Left kidney (tissue), 2 donors: ENCODE results near the gene DYNLT1. TPM values are rescaled to one million over a fixed set of nuclear protein-coding genes. Genes with fewer than 3 reads are reported as not detected.

ENCODE experiments used
- DNase-seq: peaks from one replicate; pipeline ENCODE4 v3.0.0-alpha.2; 2013
- polyA plus RNA-seq: library from polyadenylated mRNA; unstranded; fragments of 120-200 nt; gene quantifications from one replicate; pipeline ENCODE4 v1.2.1, GENCODE V29; 2013; ENCODE audit not compliant: insufficient read length

DYNLT1 gene
- polyA plus RNA-seq, 1 donor = 163 TPM

DNA sequence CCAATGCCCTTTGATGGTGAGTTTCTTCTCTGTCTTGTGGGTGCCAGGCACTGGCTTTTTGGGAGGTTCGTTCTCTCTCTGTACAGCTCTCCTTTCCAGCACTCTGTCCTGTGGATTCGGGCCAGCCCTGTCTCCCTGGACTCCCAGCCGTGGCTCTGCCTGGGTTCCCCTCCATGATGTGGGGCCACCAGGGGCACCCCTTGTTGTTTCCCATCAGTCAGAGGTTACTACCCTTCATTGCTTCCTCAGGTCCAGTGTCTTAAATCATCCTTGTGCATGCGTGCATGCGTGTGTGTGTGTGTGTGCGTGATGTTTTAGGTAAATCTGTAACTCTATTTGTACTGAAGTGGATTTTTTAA, 40.5 kb downstream of the DYNLT1 start:
- DNase-seq = no peak

- DNase-seq = no peak
Measured at GRCh38 chr6:158603261-158604047, 41.1 kb downstream of the DYNLT1 start.

DNA sequence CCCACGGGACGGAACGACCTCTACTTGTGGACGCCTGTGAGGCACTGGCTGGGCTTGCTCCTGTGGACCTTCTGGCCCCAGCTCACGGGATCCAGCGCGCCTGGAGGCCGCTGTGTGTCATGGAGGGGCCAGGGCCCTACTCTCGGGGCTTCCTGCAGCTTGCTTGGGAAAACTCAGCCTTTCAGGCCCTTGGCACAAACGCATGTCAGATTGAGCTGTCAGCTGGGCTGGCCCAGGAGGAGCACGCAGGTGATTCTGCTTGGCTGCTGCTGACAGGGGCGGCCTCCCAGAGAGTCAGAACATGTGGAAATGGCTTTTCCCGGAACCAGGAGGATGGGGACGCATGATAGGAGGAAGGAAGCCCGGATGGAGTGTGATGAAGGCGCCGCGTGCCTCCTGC, 44.9 kb downstream of the DYNLT1 start:
- DNase-seq = no peak

GRCh38 chr6:158597565-158597964, 47.0 kb downstream of the DYNLT1 start:
- no peak for DNase-seq

DNA sequence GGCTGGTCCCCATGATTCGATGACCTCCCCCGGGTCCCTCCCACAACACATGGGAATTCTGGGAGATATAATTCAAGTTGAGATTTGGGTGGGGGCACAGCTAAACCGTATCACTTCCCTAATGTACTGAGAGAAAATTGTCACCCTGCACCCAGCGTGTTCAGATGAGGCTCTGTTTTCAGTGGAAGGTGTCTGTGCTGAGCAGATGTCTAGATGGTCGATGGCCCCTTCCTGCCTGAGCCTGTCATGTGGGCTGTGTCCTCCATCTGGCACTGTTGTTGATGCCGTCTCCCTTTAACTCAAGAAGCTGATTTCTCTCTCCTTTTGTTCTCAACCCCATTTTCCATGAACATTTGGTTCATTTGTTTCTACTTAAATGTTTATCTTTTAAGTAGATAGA, 47.7 kb downstream of the DYNLT1 start:
- DNase-seq = no peak

GRCh38 chr6:158595223-158595622, 49.3 kb downstream of the DYNLT1 start:
- no peak for DNase-seq

GRCh38 chr6:158593670-158594069, 50.9 kb downstream of the DYNLT1 start:
- no peak for DNase-seq

GRCh38 chr6:158591810-158592209, 52.7 kb downstream of the DYNLT1 start:
- no peak for DNase-seq

GRCh38 chr6:158591134-158591809, 53.3 kb downstream of the DYNLT1 start:
- no peak for DNase-seq

- no peak for DNase-seq
Measured at GRCh38 chr6:158589366-158589765, 55.2 kb downstream of the DYNLT1 start.

GRCh38 chr6:158586652-158587051, 57.9 kb downstream of the DYNLT1 start:
- DNase-seq = no peak

Other genes starting within 250 kb of the DYNLT1 start
- gene TMEM181, start 84.7 kb downstream of the DYNLT1 start, polyA plus RNA-seq = 25.5 TPM
- gene SYTL3, start 5.3 kb upstream of the DYNLT1 start, polyA plus RNA-seq = 3.4 TPM
- 249 TPM for gene EZR, start 174.6 kb upstream of the DYNLT1 start, polyA plus RNA-seq